GM19372 (cell line): ENCODE measurements around the gene LRRN3.

Source experiments
- ATAC-seq: cut with Tn5 transposase; IDR thresholded peaks from one replicate; pipeline ENCODE4 v1.9.1; 2021; ENCODE audit warnings: mild to moderate bottlenecking, low read depth, moderate library complexity; ENCODE audit not compliant: unreplicated experiment

The LRRN3 gene

DNA sequence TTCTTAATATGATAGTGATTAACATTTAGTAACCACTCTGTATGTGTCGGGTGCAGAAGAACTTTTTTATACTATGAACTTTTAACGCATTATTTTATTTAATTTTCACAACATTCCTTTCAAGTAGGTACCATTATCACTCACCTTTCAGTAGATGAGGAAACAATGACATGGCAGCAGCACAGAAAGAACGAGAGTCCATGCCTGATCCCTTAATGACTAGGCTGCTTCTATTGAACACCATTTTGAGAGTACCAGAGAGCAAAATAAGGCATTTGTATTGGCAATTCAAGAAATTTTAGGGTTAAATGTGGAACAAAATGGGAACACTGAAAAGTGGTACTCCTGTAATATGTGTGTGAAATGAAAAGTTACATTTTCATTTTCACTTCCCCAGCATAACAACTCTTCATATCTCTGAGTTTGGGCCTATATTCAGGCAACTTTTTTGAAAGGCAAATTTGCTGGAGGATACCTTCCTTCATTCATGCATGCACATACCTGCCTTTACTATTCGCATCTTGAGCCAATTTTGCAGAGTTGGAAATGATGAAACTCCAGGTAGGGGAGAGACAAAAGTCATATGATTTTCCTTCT lies 12.8 kb downstream of the LRRN3 start:
- peak; percentile 47 for ATAC-seq

GRCh38 chr7:111104710-111105109 lies 13.8 kb downstream of the LRRN3 start:
- ATAC-seq = peak; percentile 43

DNA sequence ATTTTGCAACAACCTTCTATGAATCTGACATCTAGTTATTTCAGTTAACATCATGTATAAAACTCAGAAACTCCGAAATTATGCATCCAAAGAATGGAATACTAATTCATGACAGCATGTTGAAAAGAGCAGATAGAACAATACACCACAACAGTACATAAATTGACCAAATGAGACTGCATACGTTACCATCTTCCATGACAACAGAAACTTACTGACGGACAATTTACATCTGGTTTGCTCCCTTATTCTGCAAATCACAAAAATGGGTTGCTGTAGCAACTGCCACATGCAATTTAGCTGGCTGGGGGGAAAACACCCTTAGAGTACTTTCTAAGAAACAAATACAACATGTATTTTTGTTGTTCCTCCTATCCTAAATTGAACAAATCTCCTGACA lies 14.3 kb downstream of the LRRN3 start:
- ATAC-seq = no peak

DNA sequence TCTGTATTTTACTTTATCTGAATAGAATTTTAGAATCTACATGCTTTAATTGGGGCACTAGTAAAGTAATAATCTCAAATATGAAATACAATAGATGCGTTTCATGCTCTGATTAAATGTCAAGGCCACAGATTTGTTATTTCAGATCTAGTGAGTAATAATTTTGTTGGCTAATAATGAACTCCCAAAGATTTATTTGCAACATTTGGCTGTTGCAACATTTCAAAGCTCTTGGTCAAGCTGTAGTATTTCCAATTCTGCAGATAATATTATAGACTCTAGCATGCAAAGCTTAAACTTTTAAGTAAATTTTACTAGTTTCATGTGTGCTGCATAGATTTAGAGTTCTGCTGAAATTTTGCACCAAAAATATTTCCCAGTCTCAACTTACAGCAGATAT lies 16.7 kb downstream of the LRRN3 start:
- no peak for ATAC-seq

DNA sequence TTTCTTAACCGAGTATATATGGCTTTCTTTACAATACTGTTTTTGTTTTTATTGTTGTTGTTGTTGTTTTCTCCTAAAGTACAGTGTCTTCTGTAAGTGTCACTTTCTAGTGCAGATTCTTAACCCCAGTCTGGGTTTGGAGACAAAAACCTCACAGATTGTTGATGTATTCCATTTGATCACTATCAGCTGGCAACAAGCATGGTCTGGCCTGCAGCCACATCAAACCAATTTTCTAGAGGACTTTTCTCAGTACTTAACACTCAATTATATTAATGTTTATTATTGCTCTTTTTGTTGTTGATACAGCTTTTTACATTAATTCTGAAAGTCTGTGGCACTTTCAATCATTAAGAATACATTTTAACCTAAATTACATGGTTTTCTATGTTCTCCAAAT lies 17.1 kb downstream of the LRRN3 start:
- no peak for ATAC-seq

DNA sequence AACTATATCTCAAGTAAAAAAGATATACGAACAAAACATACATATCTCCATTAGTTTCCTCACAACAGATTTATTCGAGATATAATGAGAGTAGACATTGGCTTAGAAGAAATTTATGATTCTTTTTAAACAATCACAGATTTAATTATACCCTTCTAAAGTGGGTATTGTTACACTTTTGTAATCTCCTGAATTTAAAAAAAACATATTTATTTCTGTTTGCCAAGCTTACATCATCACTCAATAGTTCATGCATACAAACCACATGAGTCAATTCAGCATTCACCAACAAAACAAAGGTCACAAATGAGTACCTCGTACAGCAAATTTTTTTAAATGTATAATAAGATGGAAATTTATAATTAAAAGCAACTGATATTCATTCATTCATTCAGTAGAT lies 17.6 kb downstream of the LRRN3 start:
- no peak for ATAC-seq

- ATAC-seq = no peak
Observed at GRCh38 chr7:111112439-111112838, 21.5 kb downstream of the LRRN3 start.

DNA sequence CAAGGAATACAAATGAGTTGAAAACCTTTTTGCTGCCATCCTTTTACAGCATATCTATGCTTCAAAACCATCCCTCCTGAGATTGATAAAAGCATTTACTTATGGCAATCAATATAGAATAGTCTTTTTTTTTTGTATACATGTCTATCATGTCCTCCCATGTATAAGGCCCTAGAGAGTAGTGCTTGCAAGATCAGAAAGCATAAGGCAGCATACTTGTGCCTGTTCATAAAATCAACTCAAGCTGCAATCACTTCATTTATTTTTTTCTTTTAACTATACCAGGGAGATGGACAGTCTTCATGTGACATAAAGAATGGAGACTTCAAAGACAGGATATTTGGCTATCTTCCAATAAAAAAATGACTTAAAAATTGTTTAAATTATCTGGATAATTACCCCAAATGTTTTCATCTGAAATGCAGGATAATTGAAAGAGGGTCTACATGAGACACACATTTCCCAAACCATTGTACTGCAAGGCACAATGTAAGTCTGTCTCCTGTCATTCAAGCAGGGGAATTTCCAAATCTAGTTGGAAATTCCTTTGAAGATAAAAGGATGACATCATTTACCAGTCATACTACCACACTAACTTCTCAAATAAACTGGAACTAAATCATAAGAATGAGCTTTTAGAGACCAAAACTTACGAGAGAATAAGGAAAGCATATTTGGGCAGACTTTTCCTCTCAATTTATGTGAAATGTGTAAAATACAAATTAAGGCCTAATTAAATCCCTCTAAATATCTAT lies 22.5 kb downstream of the LRRN3 start:
- ATAC-seq = no peak

- no peak for ATAC-seq
Observed at GRCh38 chr7:111115966-111116365, 25.0 kb downstream of the LRRN3 start.

DNA sequence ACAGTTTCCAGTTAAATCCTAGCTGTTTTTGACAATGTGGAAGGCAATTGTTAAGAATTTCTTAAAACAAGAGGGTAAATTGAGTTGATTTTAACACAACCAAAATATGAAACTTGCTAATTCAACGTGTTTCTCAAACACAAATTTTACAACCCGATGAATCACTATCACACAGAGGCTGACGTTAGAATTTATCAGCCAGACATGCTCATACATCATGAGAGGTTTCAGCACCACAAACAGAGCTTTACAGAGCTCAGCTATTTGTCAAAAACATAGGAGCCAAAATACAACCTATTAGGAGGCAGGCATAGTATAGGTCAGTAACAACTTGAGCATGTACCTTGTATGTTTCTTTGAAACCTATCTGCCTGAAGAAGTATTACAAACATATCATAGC lies 36.1 kb downstream of the LRRN3 start:
- ATAC-seq = no peak

DNA sequence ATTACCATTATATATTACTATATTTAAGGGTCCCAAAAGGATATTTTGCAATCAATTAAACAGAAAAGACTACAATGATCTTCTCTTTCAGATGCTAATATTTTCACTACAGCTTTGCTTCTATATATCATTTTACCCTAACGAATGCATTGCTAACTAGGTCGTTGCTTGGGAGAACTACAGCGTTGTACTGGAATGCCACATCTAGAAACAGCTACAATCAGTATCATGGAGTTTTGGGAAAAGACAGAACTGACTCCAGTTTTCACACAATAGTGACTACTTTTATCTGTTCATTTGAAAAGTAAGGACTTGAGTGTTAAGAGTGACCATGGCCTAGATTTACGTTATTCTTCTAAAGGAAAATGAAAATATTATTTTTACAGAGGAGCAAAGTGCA lies 38.5 kb downstream of the LRRN3 start:
- ATAC-seq = no peak

GRCh38 chr7:111132833-111133232 lies 41.9 kb downstream of the LRRN3 start:
- ATAC-seq = no peak

DNA sequence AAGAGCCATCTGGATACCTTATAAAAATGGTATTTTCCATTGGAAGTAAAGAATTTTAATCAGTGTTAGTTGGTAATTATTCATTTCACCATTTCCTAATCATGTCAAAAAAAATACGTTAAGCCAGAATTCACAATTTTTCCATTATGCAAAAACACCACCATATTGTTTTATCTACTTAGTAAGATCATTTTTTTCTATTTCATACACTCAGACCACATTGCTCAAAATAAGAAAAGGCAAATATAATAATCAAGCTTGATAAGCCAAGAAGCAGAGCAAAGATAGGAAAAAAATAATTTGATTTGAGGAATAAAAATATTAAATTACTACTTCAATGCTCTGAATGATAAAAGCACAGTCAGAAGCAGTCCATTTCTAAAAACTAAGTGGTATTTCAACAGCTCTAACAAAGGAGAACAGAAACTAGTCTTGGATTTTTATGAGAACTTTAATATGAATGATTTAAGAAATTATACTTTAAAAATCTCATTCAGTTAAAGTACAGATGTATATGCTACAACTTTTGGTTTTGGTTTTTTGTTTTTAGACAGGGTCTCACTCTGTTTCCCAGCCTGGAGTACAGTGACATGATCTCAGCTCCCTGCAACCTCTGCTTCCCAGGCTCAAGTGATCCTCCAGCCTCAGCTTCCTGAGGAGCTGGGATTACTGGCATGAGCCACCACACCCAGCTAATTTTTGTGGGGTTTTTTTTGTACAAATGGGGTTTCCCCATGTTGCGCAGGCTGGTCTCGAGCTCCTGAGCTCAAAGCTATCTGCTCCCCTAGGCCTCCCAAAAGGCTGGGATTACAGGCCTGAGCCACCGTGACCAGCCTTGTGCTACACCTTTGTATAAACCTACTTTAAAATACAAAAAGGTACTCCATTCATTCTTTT lies 46.6 kb downstream of the LRRN3 start:
- ATAC-seq = peak; percentile 69

DNA sequence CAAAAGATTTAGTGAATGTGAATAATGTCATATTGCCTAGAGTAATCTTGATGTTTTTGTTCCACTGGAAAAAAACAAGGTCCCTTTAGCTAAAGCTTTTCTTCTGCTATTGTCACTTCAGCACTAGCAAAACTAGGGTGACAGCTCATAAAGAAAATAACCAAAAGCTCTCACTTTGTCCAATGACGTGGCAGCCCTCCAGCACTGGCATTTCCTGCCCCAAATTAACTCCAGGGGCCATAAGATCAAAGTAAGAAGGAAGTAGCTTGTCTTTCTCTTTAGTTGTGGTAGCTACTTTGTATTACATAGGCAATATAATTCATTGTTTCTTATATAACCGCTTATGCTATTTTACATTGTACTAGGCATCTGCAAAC lies 47.3 kb downstream of the LRRN3 start:
- ATAC-seq = peak; percentile 91

DNA sequence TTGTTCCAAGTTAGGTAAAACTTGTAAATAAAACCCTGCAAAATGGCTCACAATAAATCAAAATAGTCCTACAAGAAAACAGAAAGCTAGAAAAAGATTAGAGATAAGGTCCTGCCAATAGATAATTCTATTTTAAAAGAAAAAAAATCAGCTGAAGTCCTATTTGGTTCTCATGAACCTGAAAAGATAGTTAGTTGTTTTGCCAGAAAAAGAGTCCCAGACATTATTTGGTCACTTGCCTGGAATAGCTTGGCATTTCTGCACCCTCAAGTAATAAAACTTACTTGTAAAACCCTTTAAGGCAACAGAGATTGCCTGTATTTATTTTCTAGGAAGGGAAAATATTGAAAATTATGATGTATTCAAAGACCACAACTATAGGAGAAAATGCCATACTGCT lies 47.7 kb downstream of the LRRN3 start:
- no peak for ATAC-seq

DNA sequence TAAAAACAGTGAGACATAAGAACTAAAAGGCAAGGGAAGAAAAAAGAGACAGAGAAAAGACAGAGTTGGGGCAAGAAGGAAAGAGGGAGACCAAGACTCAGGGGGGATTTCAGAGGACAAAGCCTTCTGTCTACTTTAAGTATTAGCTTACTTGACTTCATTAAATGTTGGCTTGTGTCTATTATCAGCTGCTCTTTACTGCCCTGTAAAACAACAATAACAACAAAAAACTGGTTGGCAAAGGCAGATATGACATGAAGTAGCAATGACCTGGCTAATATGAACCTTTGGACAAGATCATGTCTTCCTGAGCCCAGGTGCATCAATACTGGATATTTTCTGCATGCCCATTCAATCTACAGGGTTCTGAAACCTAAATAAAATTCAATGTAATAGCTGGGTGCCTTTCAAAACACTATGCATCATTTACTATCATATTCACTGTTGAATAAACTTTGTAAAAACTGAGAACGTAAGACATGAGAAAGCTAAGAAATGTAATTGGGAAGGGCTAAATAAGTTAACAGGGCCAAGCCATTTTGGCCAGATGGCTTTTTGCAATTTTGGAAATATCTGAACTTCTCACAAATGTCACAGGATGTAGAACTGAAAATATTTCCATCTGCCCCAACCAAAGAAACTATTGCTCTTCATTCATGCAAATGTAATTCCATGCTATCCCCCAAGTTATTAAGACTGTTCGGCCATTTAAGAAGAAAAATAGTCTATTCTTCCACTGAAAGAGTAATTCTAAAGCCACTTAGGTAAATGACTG lies 49.4 kb downstream of the LRRN3 start:
- no peak for ATAC-seq

GRCh38 chr7:111145472-111145871 lies 54.5 kb downstream of the LRRN3 start:
- no peak for ATAC-seq

GRCh38 chr7:111146136-111146535 lies 55.2 kb downstream of the LRRN3 start:
- ATAC-seq = no peak

DNA sequence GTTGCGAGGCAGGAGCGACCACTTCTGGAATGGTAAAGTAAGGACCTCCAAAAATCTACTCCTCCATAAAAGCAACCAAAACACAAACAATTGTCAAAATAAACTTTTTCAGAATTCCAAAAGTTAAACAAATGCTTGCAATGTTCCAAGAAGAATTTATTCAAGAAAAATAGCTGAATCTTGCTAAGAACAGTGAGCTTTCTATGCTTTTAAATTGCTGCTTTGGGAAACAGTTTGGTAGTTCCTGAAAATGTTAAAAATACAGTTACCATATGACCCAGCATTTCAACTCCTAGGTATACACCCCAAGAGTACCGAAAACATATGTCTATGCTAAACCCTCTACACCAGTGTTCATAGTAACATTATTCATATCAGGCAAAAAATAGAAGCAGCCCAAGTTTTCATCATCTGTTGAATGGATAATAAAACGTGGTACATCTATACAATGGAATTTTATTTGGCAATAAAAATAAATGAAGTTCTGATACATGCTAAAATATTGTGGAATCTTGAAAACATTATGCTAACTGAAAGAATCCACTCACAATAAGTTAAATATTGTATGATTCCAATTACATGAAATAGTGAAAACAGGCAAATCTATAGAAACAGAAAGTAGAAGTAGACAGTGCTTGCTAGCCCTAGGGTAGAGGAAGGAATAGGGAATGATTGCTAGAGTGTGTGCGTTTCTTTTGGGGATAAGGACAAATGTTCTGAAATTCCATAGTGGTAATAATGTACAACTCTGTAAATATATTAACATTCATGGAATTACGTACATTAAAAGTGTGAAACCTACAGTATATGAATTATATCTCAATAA lies 57.0 kb downstream of the LRRN3 start:
- ATAC-seq = no peak

- no peak for ATAC-seq
Observed at GRCh38 chr7:111150709-111151108, 59.8 kb downstream of the LRRN3 start.
